ENCODE data around the gene RAB7B. TPM values are rescaled to one million over a fixed set of nuclear protein-coding genes. Genes with fewer than 3 reads are reported as not detected.

The RAB7B gene
- total and polyA plus RNA-seq, 9 of the 15 experiments (the other 6 are each of a cell fraction or from before 2014, with no cell fraction given): 0.03 to 0.29 (median 0.07) TPM; not detected in 4

- TF ChIP-seq, protein P1, sequence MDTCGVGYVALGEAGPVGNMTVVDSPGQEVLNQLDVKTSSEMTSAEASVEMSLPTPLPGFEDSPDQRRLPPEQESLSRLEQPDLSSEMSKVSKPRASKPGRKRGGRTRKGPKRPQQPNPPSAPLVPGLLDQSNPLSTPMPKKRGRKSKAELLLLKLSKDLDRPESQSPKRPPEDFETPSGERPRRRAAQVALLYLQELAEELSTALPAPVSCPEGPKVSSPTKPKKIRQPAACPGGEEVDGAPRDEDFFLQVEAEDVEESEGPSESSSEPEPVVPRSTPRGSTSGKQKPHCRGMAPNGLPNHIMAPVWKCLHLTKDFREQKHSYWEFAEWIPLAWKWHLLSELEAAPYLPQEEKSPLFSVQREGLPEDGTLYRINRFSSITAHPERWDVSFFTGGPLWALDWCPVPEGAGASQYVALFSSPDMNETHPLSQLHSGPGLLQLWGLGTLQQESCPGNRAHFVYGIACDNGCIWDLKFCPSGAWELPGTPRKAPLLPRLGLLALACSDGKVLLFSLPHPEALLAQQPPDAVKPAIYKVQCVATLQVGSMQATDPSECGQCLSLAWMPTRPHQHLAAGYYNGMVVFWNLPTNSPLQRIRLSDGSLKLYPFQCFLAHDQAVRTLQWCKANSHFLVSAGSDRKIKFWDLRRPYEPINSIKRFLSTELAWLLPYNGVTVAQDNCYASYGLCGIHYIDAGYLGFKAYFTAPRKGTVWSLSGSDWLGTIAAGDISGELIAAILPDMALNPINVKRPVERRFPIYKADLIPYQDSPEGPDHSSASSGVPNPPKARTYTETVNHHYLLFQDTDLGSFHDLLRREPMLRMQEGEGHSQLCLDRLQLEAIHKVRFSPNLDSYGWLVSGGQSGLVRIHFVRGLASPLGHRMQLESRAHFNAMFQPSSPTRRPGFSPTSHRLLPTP (IDR thresholded peaks at IDR 0.05; ENCODE audit: borderline replicate concordance, extremely low read depth, insufficient read length): peak; percentile 15
- no peak for TF ChIP-seq POLR2H (tag; IDR thresholded peaks at IDR 0.05; ENCODE audit: low read depth)
- no peak for TF ChIP-seq ZNF444 (CRISPR knock-in tag; IDR thresholded peaks at IDR 0.05)
- peak; percentile 98 for TF ChIP-seq DEAF1 (CRISPR knock-in tag; IDR thresholded peaks at IDR 0.05)
- no peak for TF ChIP-seq MTA1 (IDR thresholded peaks at IDR 0.05; ENCODE audit: borderline replicate concordance)
- no peak for TF ChIP-seq SIRT6 (IDR thresholded peaks at IDR 0.05; ENCODE audit: low read depth, low read length)
- TF ChIP-seq SMARCE1 (IDR thresholded peaks at IDR 0.05): no peak
- no peak for TF ChIP-seq CUX1 (CRISPR knock-in tag; IDR thresholded peaks at IDR 0.05)
- TF ChIP-seq ZFP91 (CRISPR knock-in tag; IDR thresholded peaks at IDR 0.05): no peak
- TF ChIP-seq ZBTB1 (CRISPR knock-in tag; IDR thresholded peaks at IDR 0.05; ENCODE audit: borderline replicate concordance, low read depth): no peak
- TF ChIP-seq, protein P2, sequence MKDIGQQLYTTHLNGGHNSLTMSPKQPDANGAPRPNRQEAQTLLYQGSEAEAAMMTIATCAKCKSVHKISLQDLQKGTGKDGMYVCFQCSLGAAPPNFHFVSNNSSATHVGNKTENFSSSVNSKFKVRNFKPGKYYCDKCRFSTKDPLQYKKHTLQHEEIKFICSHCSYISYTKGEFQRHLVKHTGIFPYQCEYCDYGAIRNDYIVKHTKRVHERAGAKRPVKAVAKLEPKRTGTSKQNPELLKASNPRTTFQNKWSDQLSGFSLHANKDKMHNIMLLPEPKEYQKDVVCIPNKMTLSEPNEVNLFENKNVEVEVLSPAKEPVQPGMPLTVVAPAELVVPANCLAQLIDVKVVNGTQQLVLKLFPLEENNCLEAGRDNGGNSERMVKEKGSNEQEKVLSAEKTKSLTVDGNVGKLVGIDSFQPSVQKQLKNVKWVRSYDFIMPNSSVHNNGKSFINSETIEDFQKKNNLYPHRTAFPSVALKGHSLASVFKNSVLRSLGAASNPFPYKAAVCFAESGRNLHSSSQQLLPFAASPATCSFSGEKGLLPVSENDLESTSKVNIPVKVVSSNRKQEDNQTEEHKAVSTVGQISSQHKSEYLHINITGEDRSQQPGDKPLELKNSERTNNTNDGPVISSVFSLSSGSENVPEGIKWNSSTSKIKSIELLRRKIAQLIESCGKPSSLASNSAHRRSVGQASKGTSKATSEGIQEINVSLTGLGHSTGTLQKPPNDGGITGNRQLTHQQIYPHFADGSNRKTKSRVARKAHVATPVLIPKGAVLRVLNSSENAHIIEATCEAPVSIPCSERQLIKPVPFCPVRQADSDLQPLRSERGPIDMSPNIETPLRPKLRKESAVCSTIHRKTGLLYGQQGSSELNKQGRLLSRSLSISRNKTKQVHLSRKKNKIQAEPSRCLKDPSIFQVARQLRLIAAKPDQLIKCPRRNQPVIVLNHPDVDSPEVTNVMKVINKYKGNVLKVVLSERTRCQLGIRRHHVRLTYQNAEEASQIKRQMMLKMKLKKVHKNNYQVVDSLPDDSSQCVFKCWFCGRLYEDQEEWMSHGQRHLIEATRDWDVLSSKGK (CRISPR knock-in tag; IDR thresholded peaks at IDR 0.05): no peak
Observed at GRCh38 chr1:205977402-205978014, 25.7 kb downstream of the RAB7B start (continued).
